Heart left ventricle (tissue), 16 donors: ENCODE results near the gene ACCS. TPM values are rescaled to one million over a fixed set of nuclear protein-coding genes. Genes with fewer than 3 reads are reported as not detected.

Source experiments
- ATAC-seq, 4 donors: fragments of 200-7000 bp; cut with Tn5 transposase; one replicate each; pipeline ENCODE4 v1.9.1; 2020 to 2022; ENCODE audit warnings: moderate library complexity in 4 of 4, mild to moderate bottlenecking in 3 of 4, moderate number of reproducible peaks in 1 of 4
- DNase-seq, 5 donors: peaks; one replicate each; pipeline ENCODE4 v3.0.0-alpha.2; 2020
- H3K27ac ChIP-seq, 12 donors: fragments of 200-600 bp; sonication (generic) in 4 of 12; one replicate each; pipeline versions ENCODE4 v1.5.0 to v1.8.0; 2016 to 2022; ENCODE audit warnings: mild to moderate bottlenecking in 2 of 12
- H3K27me3 ChIP-seq, 9 donors: fragments of 200-600 bp; sonication (generic) in 2 of 9; one replicate each; pipeline versions ENCODE4 v1.5.1 to v1.8.0; 2016 to 2022; ENCODE audit warnings: mild to moderate bottlenecking in 3 of 9
- H3K36me3 ChIP-seq, 9 donors: fragments of 200-600 bp; sonication (generic) in 2 of 9; one replicate each; pipeline versions ENCODE4 v1.5.0 to v1.8.0; 2018 to 2022; ENCODE audit warnings: mild to moderate bottlenecking in 2 of 9
- H3K4me1 ChIP-seq, 12 donors: fragments of 200-600 bp; sonication (generic) in 4 of 12; one replicate each; pipeline versions ENCODE4 v1.5.0 to v1.8.0; 2016 to 2022; ENCODE audit warnings: mild to moderate bottlenecking in 3 of 12
- H3K4me3 ChIP-seq, 12 donors: fragments of 200-600 bp; sonication (generic) in 4 of 12; one replicate each; pipeline versions ENCODE4 v1.5.0 to v1.8.0; 2017 to 2022; ENCODE audit warnings: mild to moderate bottlenecking in 9 of 12, moderate library complexity in 4 of 12
- H3K9me3 ChIP-seq, 12 donors: fragments of 200-600 bp; sonication (generic) in 4 of 12; one replicate each; pipeline versions ENCODE4 v1.5.0 to v1.8.0; 2016 to 2022; ENCODE audit warnings: mild to moderate bottlenecking in 1 of 12
- POLR2A ChIP-seq, 2 donors: fragments of 450-650 bp; IDR thresholded peaks; one replicate each; pipeline ENCODE4 v1.6.1; 2017; ENCODE audit warnings: antibody characterized with exemption in 2 of 2, mild to moderate bottlenecking in 2 of 2, moderate library complexity in 2 of 2
- WGBS, 4 donors: extraction: QIAGEN DNeasy Blood & Tissue Kit in 2 of 4; methylation state at CpG; one replicate each; pipeline versions ENCODE4 v1.1.5 to v1.1.7; 2013 to 2018; 5-methylcytosine and 5-hydroxymethylcytosine counted together
- intact Hi-C, 10 donors: fragments of 100-400 bp; cut with DNase I; formaldehyde crosslinking; loops; one replicate each; pipeline versions ENCODE4 v1.11.1 to v1.14.2; 2022
- polyA plus RNA-seq, 2 donors: library from polyadenylated mRNA; stranded (reverse); fragments of 200-250 nt; gene quantifications; one replicate each; pipeline ENCODE4 v1.2.3, GENCODE V29; 2013
- total RNA-seq, 9 donors: library from RNA; depleted of rRNA in 2 of 9; stranded (reverse); fragments of >200 nt in 2 of 9; fragmentation: NEBNext Ultra II Directional in 3 of 9; extraction: Animal tissue kit (Norgen Biotek cat#: 25700) in 3 of 9; gene quantifications; one replicate each; pipeline versions ENCODE4 v1.1.0 to v1.2.4, GENCODE V29; 2016 to 2023
- TF ChIP-seq, protein P1 (sequence below), 12 donors: fragments of 200-600 bp; sonication (generic) in 4 of 12; IDR thresholded peaks; one replicate each; pipeline versions ENCODE4 v1.5.0 to v1.8.0; 2018 to 2022; ENCODE audit warnings: antibody characterized with exemption in 12 of 12, mild to moderate bottlenecking in 5 of 12
- donor health status: ischemic (EF 13 %, LVEDD 7.1; RV severe dilation, severe dysfunction).
- donor health status: healthy with polysubstance abuse.
- donor health status: DM: no; HTN: yes; CAD: no.
- donor health status: DM: no; HTN: no; CAD: no.
- donor health status: ischemic (EF 25% LVEDD 6.9; RV normal size, moderate dysfunction).
- donor health status: ischemic (EF 25% LVEDD 5.7; RV mildly dilated, moderate dysfunction).
- donor health status: healthy.
- donor health status: DM: yes; HTN: yes; CAD: no.
- donor health status: ischemic (EF 35%, LVEDD 5.7; RV mildly dilated, moderate dysfunction).
- donor health status: nonischemic (EF 11% LVEDD 7.7; RV severe dilation, severe dysfunction).
- donor health status: DM: yes; HTN: yes; CAD: no.
- donor health status: PGD.
- donor health status: ischemic (EF 29% LVEDD 5.4; RV normal size, mild dysfunction).
- donor health status: nonischemic (EF 23%, LVEDD 6.1; RV moderate dilation, normal function).

The ACCS gene
- total and polyA plus RNA-seq, 11 donors = 1.6 to 16.7 (median 8.3) TPM

DNA sequence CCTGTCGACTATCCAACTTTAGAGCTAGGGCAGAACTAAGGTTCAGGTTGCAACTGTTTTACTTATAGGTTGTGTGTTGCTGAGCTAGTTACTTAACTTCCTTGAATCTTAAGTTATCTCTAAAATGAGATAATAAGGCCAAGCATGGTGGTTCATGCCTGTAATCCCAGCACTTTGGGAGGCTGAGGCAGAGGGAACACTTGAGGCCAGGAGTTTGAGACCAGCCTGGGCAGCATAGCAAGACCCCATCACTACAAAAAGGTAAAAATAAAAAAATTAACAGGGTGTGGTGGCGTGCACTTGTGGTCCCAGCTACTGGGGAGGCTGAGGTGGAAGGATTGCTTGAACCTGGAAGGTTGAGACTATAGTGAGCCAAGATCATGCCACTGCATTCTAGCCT lies 2.1 kb downstream of the ACCS start:
- Histone ChIP-seq H3K4me1 (peaks cover 0 to 18% (median 10%) of the 10 kb centered on the region in 12 donors), H3K9me3 (no peaks in the 10 kb centered on the region), H3K4me3 (no peak overlapping the region), H3K27me3 (no peaks in the 10 kb centered on the region), H3K27ac (no peak overlapping the region), H3K36me3 (peaks cover 0 to 37% (median 12%) of the 10 kb centered on the region in 9 donors)
- no peak for DNase-seq
- intact Hi-C loops = no loop called here
- TF ChIP-seq POLR2A (IDR thresholded peaks at IDR 0.05) = no peak
- TF ChIP-seq, protein P1, sequence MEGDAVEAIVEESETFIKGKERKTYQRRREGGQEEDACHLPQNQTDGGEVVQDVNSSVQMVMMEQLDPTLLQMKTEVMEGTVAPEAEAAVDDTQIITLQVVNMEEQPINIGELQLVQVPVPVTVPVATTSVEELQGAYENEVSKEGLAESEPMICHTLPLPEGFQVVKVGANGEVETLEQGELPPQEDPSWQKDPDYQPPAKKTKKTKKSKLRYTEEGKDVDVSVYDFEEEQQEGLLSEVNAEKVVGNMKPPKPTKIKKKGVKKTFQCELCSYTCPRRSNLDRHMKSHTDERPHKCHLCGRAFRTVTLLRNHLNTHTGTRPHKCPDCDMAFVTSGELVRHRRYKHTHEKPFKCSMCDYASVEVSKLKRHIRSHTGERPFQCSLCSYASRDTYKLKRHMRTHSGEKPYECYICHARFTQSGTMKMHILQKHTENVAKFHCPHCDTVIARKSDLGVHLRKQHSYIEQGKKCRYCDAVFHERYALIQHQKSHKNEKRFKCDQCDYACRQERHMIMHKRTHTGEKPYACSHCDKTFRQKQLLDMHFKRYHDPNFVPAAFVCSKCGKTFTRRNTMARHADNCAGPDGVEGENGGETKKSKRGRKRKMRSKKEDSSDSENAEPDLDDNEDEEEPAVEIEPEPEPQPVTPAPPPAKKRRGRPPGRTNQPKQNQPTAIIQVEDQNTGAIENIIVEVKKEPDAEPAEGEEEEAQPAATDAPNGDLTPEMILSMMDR (IDR thresholded peaks at IDR 0.05) = no peak
- WGBS, 4 donors = 98 to 100% (median 99%) methylated on average over 2 of the region's 2 CpGs
- ATAC-seq = no peak

DNA sequence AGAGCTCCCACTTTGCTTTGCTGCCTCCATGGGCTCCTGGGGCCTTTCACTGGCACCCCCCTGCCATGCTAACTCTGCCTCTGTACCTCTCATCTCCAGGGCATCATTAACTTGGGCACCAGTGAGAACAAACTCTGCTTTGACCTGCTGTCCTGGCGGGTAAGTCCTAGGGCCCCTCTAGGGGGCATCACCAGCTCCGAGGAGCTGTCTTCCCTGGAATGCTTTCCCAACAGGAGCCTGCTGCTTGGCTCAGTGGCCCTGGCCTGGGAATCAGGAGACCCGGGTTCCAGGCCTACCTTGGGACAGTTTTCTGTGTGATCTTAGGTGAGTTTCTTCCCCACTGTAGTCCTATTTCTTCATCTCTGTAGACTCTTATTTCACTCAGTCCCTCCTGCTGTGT lies 5.1 kb downstream of the ACCS start:
- Histone ChIP-seq H3K4me3 (no peak overlapping the region), H3K4me1 (peaks cover 0 to 15% (median 9%) of the 10 kb centered on the region in 12 donors), H3K27ac (no peak overlapping the region), H3K36me3 (peaks cover 0 to 60% (median 33%) of the 10 kb centered on the region in 9 donors), H3K27me3 (no peaks in the 10 kb centered on the region), H3K9me3 (no peaks in the 10 kb centered on the region)
- WGBS, 4 donors = 87 to 91% (median 89%) methylated on average over 3 of the region's 3 CpGs
- DNase-seq = no peak
- TF ChIP-seq, protein P1 (IDR thresholded peaks at IDR 0.05) = no peak
- no peak for TF ChIP-seq POLR2A (IDR thresholded peaks at IDR 0.05)
- no peak for ATAC-seq
- intact Hi-C loops = no loop called here

DNA sequence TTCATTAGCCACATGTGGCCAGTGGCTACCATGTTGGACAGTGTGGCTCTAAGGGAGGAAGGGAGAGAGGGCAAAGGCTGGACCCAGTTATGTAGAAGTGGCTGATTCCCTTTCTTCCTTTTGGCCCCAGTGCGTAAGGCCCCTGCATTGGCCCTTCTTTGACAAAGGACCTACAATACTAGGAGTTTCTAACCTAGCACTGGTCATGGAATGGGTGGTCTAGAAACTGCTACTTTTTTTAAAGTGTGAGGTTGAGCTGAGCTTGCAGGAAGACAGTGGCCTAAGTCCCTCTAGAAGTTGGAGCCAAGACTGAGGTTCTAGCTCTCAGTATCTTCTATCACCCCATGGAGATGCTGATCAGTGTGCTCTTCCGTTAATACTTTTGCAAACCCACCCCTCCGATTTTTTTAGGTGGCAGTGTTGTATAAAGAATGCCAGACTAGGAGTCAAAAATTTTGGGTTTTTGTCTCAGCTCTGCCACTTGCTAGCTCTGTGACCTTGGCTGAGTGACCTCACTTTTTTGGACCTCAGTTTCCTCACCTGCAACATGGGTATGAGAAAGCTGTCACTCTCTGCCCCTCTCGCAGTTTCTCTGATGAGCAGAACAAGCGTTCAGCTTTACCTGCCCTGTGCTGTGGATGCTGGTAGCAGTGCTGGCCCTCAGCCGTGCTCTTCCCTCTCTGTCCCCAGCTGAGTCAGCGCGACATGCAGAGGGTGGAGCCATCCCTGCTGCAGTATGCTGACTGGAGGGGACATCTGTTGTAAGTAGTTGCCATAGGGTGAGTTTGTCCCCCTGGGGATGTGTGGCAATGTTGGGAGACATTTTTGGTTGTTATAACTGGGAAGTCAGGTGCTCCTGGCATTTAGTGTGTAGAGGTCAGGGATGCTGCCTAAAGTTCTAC lies 6.9 kb downstream of the ACCS start:
- H3K4me1 ChIP-seq = peaks cover 0 to 4% (median 0%) of the 10 kb centered on the region in 12 donors
- H3K9me3 ChIP-seq = no peaks in the 10 kb centered on the region
- no peak overlapping the region for H3K4me3 ChIP-seq
- no peak overlapping the region for H3K27ac ChIP-seq
- no peak for ATAC-seq
- no peak for TF ChIP-seq POLR2A (IDR thresholded peaks at IDR 0.05)
- TF ChIP-seq, protein P1 (IDR thresholded peaks at IDR 0.05) = no peak
- WGBS, 4 donors = 93 to 97% (median 96%) methylated on average over 8 of the region's 8 CpGs
- intact Hi-C loops = no loop called here
- no peaks in the 10 kb centered on the region for H3K27me3 ChIP-seq
- peaks cover 0 to 73% (median 33%) of the 10 kb centered on the region in 9 donors for H3K36me3 ChIP-seq
- no peak for DNase-seq

DNA sequence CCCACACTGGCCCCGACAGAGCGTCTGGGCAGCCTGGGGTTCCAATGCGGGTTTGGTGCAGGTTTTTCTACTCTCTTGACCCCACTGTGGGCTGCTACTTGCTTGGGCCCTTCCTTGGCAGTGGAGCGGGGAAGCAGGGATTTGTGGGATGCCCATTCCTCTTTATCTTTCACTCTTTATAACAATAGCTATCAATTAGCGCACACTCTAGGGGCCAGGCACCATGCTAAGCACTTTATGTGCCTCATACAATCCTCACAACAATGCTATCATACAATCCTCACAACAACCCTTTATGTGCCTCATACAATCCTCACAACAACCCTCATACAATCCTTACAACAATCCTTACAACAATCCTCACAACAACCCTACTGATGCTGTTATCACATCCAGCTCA lies 12.7 kb downstream of the ACCS start:
- no peak for ATAC-seq
- Histone ChIP-seq H3K9me3 (no peaks in the 10 kb centered on the region), H3K36me3 (peaks cover 0 to 59% (median 40%) of the 10 kb centered on the region in 9 donors), H3K4me1 (no peaks in the 10 kb centered on the region), H3K27ac (no peak overlapping the region), H3K4me3 (no peak overlapping the region), H3K27me3 (no peaks in the 10 kb centered on the region)
- 89 to 98% (median 97%) methylated on average over 5 of the region's 5 CpGs for WGBS, 4 donors
- no peak for DNase-seq
- no peak for TF ChIP-seq POLR2A (IDR thresholded peaks at IDR 0.05)
- TF ChIP-seq, protein P1 (IDR thresholded peaks at IDR 0.05) = no peak
- intact Hi-C loops = no loop called here
